Hematopoietic multipotent progenitor cell treated with erythropoietin and hydrocortisone succinate and interleukin-3 and kit ligand, for 15 days (in vitro differentiated cells): ENCODE measurements around the gene FOXJ3.
A peak's percentile ranks its signal among the peaks of the same experiment; 100 is the strongest.

Experiments used
- DNase-seq: peaks from one replicate; pipeline ENCODE4 v3.0.0-alpha.2; 2015; ENCODE audit warnings: low spot score

The FOXJ3 gene

DNA sequence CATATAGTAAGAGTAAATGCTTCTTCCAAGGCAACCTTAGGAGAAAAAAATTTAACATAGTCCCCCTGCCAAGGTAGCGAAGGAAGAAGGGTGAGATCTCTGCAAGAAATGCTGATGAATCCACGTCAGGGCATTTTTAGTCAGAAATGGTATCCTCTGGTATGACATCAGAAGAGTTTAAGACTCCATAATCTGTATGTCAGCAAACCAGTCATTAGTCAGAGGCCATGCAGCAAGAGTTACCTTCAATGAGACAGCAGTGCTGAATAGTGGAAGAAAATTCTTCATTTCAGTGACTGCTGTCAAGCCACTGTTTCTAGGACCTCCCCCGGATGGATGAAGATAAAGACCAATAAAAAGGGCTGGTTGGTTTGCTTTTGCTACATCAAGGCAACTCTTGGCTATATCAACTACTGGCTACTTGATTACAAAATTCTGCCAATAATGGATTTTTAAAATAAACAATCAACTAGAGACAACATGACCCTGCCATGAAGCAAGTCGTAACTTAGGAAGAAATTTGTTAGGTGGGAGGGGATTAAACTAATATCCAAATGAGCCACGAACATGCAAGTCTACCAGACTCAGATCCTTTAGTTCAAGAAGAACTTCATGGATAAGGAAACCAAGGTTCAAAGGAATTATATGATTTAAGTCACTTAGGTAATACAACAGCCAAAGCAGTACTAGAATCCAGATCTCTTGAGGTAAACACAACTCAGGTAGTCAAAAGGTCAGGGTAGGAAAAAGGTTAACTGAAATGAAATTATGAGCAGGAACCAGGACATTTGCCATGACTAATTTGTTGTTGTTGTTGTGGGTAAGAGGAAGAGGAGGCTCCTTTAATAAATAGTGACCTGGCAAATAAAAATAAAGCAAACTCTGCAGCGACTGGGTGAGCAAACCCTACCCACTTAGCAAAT lies 144.8 kb downstream of the FOXJ3 start:
- DNase-seq = no peak

DNA sequence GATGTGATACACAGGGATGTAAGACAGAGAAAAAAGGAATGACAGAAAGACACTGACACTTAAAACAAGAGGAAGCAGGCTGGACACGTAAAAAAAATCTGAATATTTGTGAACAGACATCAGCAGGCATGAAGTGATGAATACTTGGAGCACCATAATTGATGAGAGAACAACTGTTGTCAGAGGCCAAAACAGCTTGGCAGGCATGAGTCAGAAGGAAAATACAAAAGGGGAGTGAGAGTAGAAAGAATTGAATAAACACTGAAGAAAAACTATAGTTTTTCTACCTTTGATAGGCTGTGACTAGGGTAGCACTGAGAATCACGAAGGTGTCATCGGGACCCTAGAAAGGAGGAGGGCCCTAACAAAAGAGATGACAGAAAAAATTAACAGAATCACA lies 148.9 kb downstream of the FOXJ3 start:
- no peak for DNase-seq

DNA sequence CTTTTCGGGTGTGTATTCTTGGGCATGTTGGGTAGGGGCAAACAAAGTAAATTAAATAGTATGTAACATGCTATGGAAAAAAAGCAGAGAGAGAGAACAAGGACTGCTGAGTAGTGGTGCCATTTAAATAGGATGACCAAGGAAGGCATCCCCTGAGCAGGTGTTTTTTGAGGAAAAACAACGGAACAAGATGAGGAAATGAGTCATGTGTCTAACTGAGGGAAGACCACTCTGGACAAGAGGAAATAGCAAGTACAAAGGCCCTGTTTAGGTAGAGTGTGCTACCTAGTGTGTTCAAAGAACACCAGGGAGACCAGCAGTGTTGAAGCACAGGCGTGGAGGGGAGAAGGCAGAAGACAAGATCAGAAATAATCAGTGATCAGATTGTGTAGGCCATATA lies 150.4 kb downstream of the FOXJ3 start:
- DNase-seq = no peak

- DNase-seq = no peak
These were observed 151.1 kb downstream of the FOXJ3 start for GRCh38 chr1:42183957-42184268.

- DNase-seq = no peak
These were observed 151.7 kb downstream of the FOXJ3 start for GRCh38 chr1:42183210-42183956.

DNA sequence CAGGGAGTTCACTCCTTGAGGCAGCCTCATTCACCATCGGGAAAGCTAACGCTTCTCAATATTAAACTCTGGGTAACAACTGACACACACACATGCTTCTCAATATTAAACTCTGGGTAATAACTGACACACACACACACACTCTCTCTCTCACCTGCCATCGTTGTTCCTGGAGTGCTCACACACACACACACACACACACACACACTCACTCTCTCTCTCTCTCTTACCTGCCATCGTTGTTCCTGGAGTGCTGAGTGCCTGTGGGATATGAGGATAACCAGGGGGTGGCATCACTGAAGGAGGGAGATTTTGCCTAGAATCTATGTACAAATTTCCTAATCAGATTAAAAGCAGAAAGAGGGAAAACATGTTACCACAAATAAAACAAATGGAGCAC lies 153.3 kb downstream of the FOXJ3 start:
- no peak for DNase-seq

GRCh38 chr1:42179900-42180329 lies 155.1 kb downstream of the FOXJ3 start:
- no peak for DNase-seq

- DNase-seq = no peak
These were observed 155.8 kb downstream of the FOXJ3 start for GRCh38 chr1:42179275-42179674.

- no peak for DNase-seq
These were observed 156.8 kb downstream of the FOXJ3 start for GRCh38 chr1:42178249-42178648.

DNA sequence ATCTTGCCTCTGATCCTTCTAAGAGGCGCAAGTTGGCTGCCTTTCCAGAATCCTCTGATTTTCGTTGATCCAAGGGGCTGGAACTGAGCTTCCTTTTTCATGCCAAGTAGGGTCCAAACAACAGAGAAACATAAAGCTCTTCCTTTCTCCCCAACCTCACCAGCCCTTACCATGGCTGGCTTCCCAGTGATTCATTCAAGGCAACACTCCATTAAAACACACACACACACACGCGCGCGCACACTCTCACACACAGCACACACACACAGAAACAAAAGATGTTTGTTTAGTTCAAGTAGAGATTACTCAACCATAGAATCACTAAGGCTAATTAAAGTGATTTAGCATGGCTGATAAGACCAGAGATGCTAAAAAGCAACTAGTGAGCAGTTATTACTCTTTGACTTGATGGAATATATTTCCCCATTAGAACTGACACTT lies 157.5 kb downstream of the FOXJ3 start:
- DNase-seq = no peak

DNA sequence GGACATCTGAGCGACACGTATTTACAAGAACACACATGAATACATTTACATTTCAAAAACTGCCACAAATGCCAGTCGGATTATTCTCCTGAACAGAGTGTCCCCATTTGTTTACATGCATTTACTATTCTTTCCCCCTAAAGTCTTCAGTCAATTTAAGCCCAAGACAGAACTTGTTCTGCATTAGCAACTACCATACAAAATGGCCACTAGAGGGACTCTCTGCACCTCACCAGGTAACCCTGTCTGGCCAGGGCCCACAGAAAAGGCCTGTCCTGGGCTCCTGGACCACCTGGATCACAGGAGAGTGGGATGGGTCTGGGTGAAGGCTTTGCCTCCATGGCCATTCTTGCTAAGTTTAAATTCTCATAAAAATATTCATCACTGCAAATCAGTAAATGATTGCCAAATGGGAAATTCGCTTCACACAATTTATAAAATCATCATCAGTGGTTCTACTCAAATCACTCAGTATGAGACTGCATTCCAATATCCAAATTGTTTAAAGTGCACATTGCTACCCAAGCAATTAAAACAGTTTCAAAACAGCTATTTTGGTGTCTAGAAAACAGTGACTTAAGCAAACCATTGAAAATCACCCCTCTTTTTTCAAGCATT lies 158.0 kb downstream of the FOXJ3 start:
- DNase-seq = peak; percentile 59

DNA sequence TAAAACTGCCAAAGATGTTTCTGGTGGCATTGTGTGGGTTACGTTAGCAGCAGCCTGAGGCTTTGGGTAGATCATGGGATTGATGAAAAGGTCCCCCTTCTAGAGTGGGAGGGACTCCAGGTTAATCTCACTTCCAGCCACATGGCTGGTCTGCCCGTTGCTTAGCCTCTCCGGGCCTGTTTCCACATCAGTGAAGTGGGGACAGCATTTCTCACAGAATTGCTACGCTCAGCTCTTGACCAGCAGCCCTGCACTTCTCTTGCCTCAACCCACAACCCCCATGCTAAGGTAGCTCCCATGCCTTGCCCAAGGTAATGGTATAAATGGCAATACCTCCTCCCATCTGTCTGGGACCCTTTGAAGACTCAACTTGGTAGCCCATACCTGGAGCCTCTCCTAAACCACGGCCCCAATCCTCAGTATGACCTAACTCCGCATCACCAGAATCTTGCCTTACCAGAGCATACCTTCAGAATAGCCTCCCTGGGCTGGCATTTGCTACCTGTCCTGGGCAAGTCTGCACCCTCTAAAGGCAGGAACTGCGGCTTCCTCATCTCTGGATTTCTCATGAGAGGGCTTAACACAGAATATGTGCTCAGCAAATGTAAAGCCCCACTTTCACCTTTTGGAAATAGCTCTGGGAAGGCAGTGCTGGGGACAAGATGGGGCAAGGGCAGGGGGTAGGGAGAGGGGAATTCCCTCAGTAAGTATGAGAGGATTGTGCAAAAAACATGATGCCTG lies 159.6 kb downstream of the FOXJ3 start:
- no peak for DNase-seq

DNA sequence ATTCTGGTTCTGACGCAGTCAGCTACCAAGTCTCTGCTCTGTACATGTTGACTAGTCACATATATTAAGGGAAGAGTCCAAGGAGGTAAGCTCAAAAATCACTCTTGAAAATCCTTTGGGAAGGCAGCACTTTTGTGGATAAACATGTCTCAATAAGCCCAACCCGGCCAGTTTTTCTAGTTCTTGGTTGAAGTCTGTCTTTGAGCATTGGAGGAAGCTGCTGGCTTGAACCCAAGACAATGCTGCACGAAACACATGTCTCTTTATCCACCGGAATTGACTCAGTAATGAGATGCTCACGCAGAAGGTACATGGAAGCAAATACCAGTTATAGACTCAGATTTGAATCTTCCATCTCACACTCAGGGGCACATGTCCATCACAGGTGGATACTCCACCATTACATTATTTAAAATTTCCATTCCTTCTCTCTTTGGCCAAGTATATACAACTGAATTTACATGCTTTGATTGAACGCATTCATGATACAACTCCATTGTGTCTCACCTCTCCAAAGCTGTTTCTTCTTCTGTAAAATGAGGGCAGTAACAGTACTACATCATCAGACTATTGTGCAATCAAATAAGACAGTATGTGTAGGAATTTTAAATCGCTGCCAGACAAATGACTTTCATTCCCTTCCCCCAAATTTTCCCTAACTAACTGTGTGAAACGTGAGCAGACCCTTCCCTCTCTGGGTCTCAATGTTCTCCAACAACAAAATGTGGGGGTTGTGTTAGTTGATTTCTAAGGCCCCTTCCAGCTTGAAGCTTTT lies 160.9 kb downstream of the FOXJ3 start:
- DNase-seq = no peak

DNA sequence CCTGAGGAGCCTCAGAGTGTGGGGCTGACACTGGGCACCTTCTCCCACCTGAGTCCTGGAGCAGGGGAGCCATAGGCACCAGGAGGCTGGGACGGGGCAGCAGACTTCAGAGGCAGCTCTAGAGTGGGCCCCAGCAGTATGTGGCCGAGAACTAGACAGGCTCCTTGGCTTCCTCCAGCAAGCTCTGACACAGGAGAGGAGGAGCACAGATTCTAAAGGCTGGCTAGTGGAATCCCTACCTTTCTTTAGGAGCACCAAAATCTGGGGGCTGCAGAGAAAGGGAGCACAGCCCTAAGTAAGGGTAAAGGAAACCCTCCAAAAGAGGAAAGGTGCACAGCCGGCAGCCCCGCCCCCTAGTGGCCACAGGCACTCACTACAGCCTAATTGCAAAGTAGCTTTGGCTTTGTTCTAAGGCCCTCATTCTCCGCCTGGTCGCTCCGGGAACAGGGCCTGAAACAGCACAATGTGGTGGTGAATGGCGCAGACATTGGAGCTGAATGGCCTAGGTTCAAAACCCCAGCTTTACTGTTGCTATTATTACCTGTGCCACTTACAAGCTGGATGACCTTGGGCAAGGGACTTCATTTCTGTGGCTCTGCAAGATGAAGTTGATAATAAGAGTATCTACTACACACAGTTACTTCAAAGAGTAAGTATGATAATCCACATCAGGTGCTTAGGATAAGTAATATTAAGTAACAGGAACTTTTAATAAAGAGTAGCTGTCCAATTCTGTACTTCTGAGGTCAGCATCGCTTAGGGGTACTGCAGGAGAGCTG lies 161.7 kb downstream of the FOXJ3 start:
- DNase-seq = peak; percentile 62

DNA sequence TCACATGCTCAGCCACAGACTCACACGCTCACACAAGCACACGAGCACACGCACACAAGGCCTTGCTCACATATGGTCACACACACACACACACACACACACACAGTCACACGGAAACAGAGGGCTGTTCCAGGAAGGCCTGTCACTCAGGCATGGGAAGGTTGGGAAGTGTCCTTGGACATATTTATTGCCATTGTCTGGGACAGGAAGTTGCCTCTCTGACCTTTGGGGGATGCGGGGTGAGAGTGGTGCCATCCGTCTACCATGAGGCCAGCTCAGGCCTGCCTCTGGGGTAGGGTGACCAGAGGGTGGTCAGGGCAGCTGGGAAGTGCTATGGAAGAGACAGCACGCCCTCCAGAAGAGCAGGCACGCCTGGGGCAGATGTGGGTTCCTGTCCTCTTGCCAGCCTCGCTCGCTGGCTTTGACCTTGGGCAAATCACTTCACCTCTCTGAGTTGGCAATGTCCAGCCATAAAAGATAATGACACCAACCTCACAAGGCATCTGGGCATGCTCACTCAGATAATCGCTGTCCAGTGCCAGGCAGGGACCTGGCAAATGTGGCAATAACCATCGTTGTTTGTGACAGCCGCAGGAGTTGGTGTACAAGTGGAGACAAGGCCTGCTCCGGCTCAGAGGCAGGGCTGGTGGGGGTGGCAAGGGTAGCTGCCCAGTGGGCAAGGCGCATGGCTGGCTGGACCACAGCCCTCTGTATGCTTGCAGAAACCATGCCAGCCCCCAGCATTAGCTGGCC lies 162.5 kb downstream of the FOXJ3 start:
- no peak for DNase-seq

GRCh38 chr1:42171679-42172266 lies 163.3 kb downstream of the FOXJ3 start:
- DNase-seq = no peak

GRCh38 chr1:42170779-42171621 lies 164.0 kb downstream of the FOXJ3 start:
- no peak for DNase-seq

GRCh38 chr1:42168763-42169162 lies 166.3 kb downstream of the FOXJ3 start:
- DNase-seq = no peak

GRCh38 chr1:42168391-42168670 lies 166.7 kb downstream of the FOXJ3 start:
- no peak for DNase-seq
